HG02571 (cell line): ENCODE results near the gene UMPS.

ENCODE experiments used
- ATAC-seq: cut with Tn5 transposase; IDR thresholded peaks from one replicate; pipeline ENCODE4 v1.9.1; 2021; ENCODE audit warnings: mild to moderate bottlenecking, moderate library complexity; ENCODE audit not compliant: unreplicated experiment

Gene UMPS

DNA sequence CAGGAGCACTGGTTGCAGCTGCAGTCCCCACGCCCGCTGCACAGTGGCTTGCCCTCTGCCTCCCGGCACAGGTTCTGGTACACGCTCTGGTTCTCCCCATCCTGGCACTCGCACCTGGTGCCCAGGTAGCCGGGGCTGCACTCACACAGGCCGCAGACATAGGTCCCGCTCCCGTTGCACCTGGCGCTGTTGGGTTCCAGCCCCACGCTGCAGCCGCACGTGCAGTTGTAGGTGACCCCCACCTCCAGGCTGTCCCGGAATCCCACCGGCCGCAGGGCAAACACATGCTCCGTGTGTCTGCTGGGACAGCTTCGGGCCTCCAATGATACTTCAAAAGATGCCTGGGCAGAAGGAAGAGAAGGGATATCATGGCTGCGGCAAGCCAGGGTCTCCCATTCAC lies 66.2 kb downstream of the UMPS start:
- ATAC-seq, result no peak

DNA sequence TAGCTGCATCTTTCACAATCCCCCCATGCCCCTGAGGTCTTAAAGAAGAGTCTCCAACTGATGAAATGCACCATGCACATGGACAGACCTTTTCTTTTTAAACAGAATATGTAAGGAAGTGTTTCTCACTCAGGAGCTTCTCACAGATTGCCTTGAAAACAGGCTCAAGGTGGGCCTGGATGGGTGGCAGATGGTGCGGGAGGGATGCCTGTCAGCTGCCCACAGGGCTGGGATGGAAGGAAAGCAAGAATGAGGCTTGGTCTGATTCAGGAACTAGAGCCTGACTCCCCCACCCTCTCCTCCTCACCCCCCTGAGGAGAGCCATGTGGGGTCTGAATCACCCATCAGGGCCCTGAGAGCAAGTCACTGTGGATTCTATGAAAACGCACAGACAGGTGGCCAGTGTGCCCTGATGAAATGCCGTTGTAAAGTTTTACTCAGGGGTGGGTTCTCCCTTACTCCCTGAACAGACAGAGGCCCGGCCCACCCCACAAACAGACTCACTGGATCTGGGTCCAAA lies 67.2 kb downstream of the UMPS start:
- ATAC-seq, result no peak
